ENCODE results near the gene NT5DC1. TPM values are rescaled to one million over a fixed set of nuclear protein-coding genes. Genes with fewer than 3 reads are reported as not detected.

Gene NT5DC1
- total and polyA plus RNA-seq, 4 donors: 18.6 to 29.4 (median 20.1) TPM

GRCh38 chr6:116126032-116126431, 25.4 kb downstream of the NT5DC1 start, which contains the start of gene COL10A1:
Gene COL10A1 (minus strand): TSS chr6:116126132. CDS start chr6:116125492, 640 bp downstream.
- H3K9me3 ChIP-seq (ENCODE audit: control insufficient read depth, insufficient read depth, low read length): no peaks in the 10 kb centered on the region
- no CpG with 5 or more reads among the region's 6 CpGs for WGBS (ENCODE audit: insufficient coverage)

GRCh38 chr6:116127771-116128493, 27.3 kb downstream of the NT5DC1 start:
- Histone ChIP-seq H3K4me1 (ENCODE audit: control insufficient read depth, insufficient read depth, low read length) (no peaks in the 10 kb centered on the region), H3K36me3 (ENCODE audit: control insufficient read depth, insufficient read depth, low read length) (no peaks in the 10 kb centered on the region), H3K27ac (ENCODE audit: low read depth, low read length) (no peak overlapping the region), H3K27me3 (ENCODE audit: control insufficient read depth, insufficient read depth, low read length) (no peaks in the 10 kb centered on the region), H3K9me3 (ENCODE audit: control insufficient read depth, insufficient read depth, low read length) (no peaks in the 10 kb centered on the region), H3K4me3 (ENCODE audit: low read depth, low read length) (no peak overlapping the region)
- DNase-seq (ENCODE audit: low read depth in 4 of 6, low spot score in 6 of 6): no peak
- WGBS (ENCODE audit: insufficient coverage): no CpG with 5 or more reads among the region's 2 CpGs

More at GRCh38 chr6:116126032-116126431, 25.4 kb downstream of the NT5DC1 start, which contains the start of gene COL10A1:
- H3K4me3 ChIP-seq (ENCODE audit: low read depth, low read length): no peak within 1 kb of the TSS
- no peaks in the 10 kb centered on the region for H3K4me1 ChIP-seq (ENCODE audit: control insufficient read depth, insufficient read depth, low read length)
- no peaks in the 10 kb centered on the region for H3K27me3 ChIP-seq (ENCODE audit: control insufficient read depth, insufficient read depth, low read length)
- H3K36me3 ChIP-seq (ENCODE audit: control insufficient read depth, insufficient read depth, low read length): peaks cover 3% of the 10 kb centered on the region
- no peak within 1 kb of the TSS for H3K27ac ChIP-seq (ENCODE audit: low read depth, low read length)
- DNase-seq (ENCODE audit: low read depth in 4 of 6, low spot score in 6 of 6): no peak

- Histone ChIP-seq H3K9me3 (ENCODE audit: control insufficient read depth, insufficient read depth, low read length) (no peaks in the 10 kb centered on the region), H3K27ac (ENCODE audit: low read depth, low read length) (no peak overlapping the region), H3K4me3 (ENCODE audit: low read depth, low read length) (no peak overlapping the region), H3K36me3 (ENCODE audit: control insufficient read depth, insufficient read depth, low read length) (no peaks in the 10 kb centered on the region), H3K4me1 (ENCODE audit: control insufficient read depth, insufficient read depth, low read length) (no peaks in the 10 kb centered on the region), H3K27me3 (ENCODE audit: control insufficient read depth, insufficient read depth, low read length) (no peaks in the 10 kb centered on the region)
- DNase-seq (ENCODE audit: low read depth in 4 of 6, low spot score in 6 of 6): no peak
- 63% methylated on average over 2 of the region's 3 CpGs for WGBS (ENCODE audit: insufficient coverage)
Measured at GRCh38 chr6:116133453-116133852, 32.8 kb downstream of the NT5DC1 start.

- H3K27ac ChIP-seq (ENCODE audit: low read depth, low read length): no peak overlapping the region
- H3K4me1 ChIP-seq (ENCODE audit: control insufficient read depth, insufficient read depth, low read length): no peaks in the 10 kb centered on the region
- no peak overlapping the region for H3K4me3 ChIP-seq (ENCODE audit: low read depth, low read length)
- no peak for DNase-seq (ENCODE audit: low read depth in 4 of 6, low spot score in 6 of 6)
- H3K27me3 ChIP-seq (ENCODE audit: control insufficient read depth, insufficient read depth, low read length): no peaks in the 10 kb centered on the region
- no CpG with 5 or more reads among the region's 1 CpG for WGBS (ENCODE audit: insufficient coverage)
- no peaks in the 10 kb centered on the region for H3K36me3 ChIP-seq (ENCODE audit: control insufficient read depth, insufficient read depth, low read length)
- H3K9me3 ChIP-seq (ENCODE audit: control insufficient read depth, insufficient read depth, low read length): no peaks in the 10 kb centered on the region
Measured at GRCh38 chr6:116136373-116136772, 35.7 kb downstream of the NT5DC1 start.

- Histone ChIP-seq H3K27ac (ENCODE audit: low read depth, low read length) (no peak overlapping the region), H3K36me3 (ENCODE audit: control insufficient read depth, insufficient read depth, low read length) (no peaks in the 10 kb centered on the region), H3K9me3 (ENCODE audit: control insufficient read depth, insufficient read depth, low read length) (no peaks in the 10 kb centered on the region), H3K4me3 (ENCODE audit: low read depth, low read length) (no peak overlapping the region), H3K27me3 (ENCODE audit: control insufficient read depth, insufficient read depth, low read length) (no peaks in the 10 kb centered on the region), H3K4me1 (ENCODE audit: control insufficient read depth, insufficient read depth, low read length) (no peaks in the 10 kb centered on the region)
- 88% methylated on average over 4 of the region's 5 CpGs for WGBS (ENCODE audit: insufficient coverage)
- DNase-seq (ENCODE audit: low read depth in 4 of 6, low spot score in 6 of 6): no peak
Measured at GRCh38 chr6:116136933-116137340, 36.3 kb downstream of the NT5DC1 start.

- WGBS (ENCODE audit: insufficient coverage): 90% methylated on average over 3 of the region's 4 CpGs
- DNase-seq (ENCODE audit: low read depth in 4 of 6, low spot score in 6 of 6): no peak
- Histone ChIP-seq H3K36me3 (ENCODE audit: control insufficient read depth, insufficient read depth, low read length) (no peaks in the 10 kb centered on the region), H3K27ac (ENCODE audit: low read depth, low read length) (no peak overlapping the region), H3K9me3 (ENCODE audit: control insufficient read depth, insufficient read depth, low read length) (no peaks in the 10 kb centered on the region), H3K4me1 (ENCODE audit: control insufficient read depth, insufficient read depth, low read length) (no peaks in the 10 kb centered on the region), H3K27me3 (ENCODE audit: control insufficient read depth, insufficient read depth, low read length) (no peaks in the 10 kb centered on the region), H3K4me3 (ENCODE audit: low read depth, low read length) (no peak overlapping the region)
Measured at GRCh38 chr6:116139917-116140316, 39.3 kb downstream of the NT5DC1 start.

- H3K4me1 ChIP-seq (ENCODE audit: control insufficient read depth, insufficient read depth, low read length): no peaks in the 10 kb centered on the region
- H3K27ac ChIP-seq (ENCODE audit: low read depth, low read length): no peak overlapping the region
- no peak overlapping the region for H3K4me3 ChIP-seq (ENCODE audit: low read depth, low read length)
- WGBS (ENCODE audit: insufficient coverage): no CpG with 5 or more reads among the region's 3 CpGs
- DNase-seq (ENCODE audit: low read depth in 4 of 6, low spot score in 6 of 6): no peak
- no peaks in the 10 kb centered on the region for H3K27me3 ChIP-seq (ENCODE audit: control insufficient read depth, insufficient read depth, low read length)
- no peaks in the 10 kb centered on the region for H3K9me3 ChIP-seq (ENCODE audit: control insufficient read depth, insufficient read depth, low read length)
- H3K36me3 ChIP-seq (ENCODE audit: control insufficient read depth, insufficient read depth, low read length): no peaks in the 10 kb centered on the region
Measured at GRCh38 chr6:116144605-116145004, 44.0 kb downstream of the NT5DC1 start.

- Histone ChIP-seq H3K4me1 (ENCODE audit: control insufficient read depth, insufficient read depth, low read length) (no peaks in the 10 kb centered on the region), H3K27ac (ENCODE audit: low read depth, low read length) (no peak overlapping the region), H3K9me3 (ENCODE audit: control insufficient read depth, insufficient read depth, low read length) (no peaks in the 10 kb centered on the region), H3K4me3 (ENCODE audit: low read depth, low read length) (no peak overlapping the region), H3K36me3 (ENCODE audit: control insufficient read depth, insufficient read depth, low read length) (no peaks in the 10 kb centered on the region), H3K27me3 (ENCODE audit: control insufficient read depth, insufficient read depth, low read length) (no peaks in the 10 kb centered on the region)
- WGBS (ENCODE audit: insufficient coverage): no CpG with 5 or more reads among the region's 4 CpGs
- no peak for DNase-seq (ENCODE audit: low read depth in 4 of 6, low spot score in 6 of 6)
Measured at GRCh38 chr6:116145803-116146675, 45.4 kb downstream of the NT5DC1 start.

GRCh38 chr6:116152620-116153019, 52.0 kb downstream of the NT5DC1 start:
- Histone ChIP-seq H3K4me1 (ENCODE audit: control insufficient read depth, insufficient read depth, low read length) (no peaks in the 10 kb centered on the region), H3K27ac (ENCODE audit: low read depth, low read length) (no peak overlapping the region), H3K4me3 (ENCODE audit: low read depth, low read length) (no peak overlapping the region), H3K9me3 (ENCODE audit: control insufficient read depth, insufficient read depth, low read length) (no peaks in the 10 kb centered on the region), H3K36me3 (ENCODE audit: control insufficient read depth, insufficient read depth, low read length) (no peaks in the 10 kb centered on the region), H3K27me3 (ENCODE audit: control insufficient read depth, insufficient read depth, low read length) (no peaks in the 10 kb centered on the region)
- no peak for DNase-seq (ENCODE audit: low read depth in 4 of 6, low spot score in 6 of 6)
- WGBS (ENCODE audit: insufficient coverage): no CpG with 5 or more reads among the region's 1 CpG

All from spinal cord (tissue), 10 donors.